Right ventricle myocardium inferior (tissue), 1 donor: Measurements from ENCODE around the gene TEDC2. TPM values are rescaled to one million over a fixed set of nuclear protein-coding genes. Genes with fewer than 3 reads are reported as not detected.

Experiments
- ATAC-seq: fragments of 200-7000 bp; cut with Tn5 transposase; one replicate; pipeline ENCODE4 v1.9.1; 2020; ENCODE audit warnings: mild to moderate bottlenecking, moderate library complexity
- DNase-seq: peaks from one replicate; pipeline ENCODE4 v3.0.0; 2021; ENCODE audit errors: missing footprints
- intact Hi-C: fragments of 100-400 bp; cut with DNase I; formaldehyde crosslinking; loops from one replicate; pipeline ENCODE4 v1.11.0; 2022
- total RNA-seq: library from RNA; stranded (reverse); fragmentation: NEBNext Ultra II Directional; extraction: Animal tissue kit (Norgen Biotek cat#: 25700); gene quantifications from one replicate; pipeline ENCODE4 v1.2.1, GENCODE V29; 2021
- donor health status: DM: no; HTN: yes; CAD: no; lungs with severe emphysema.

TEDC2 gene
- total RNA-seq, 1 donor from 2014 or later = 0.95 TPM

- peak; percentile 32 for DNase-seq
- no peak for ATAC-seq
- intact Hi-C loops = loop anchor here (2.0 to 10.0 kb wide), 5 partner anchors 25 to 235 kb away; partner anchors contain the start of genes ABCA3, CCNF, RNPS1 and TBC1D24
Observed at GRCh38 chr16:2499890-2500429, 40.1 kb downstream of the TEDC2 start.

- ATAC-seq = no peak
- intact Hi-C loops = loop anchor here (2.0 to 10.0 kb wide), 4 partner anchors 26 to 236 kb away; partner anchors contain the start of genes ABCA3, CCNF, RNPS1 and TBC1D24
- peak; percentile 25 for DNase-seq
Observed at GRCh38 chr16:2500430-2500917, 40.6 kb downstream of the TEDC2 start.

GRCh38 chr16:2500918-2501750 lies 41.2 kb downstream of the TEDC2 start:
- peak; percentile 93 for DNase-seq
- intact Hi-C loops = loop anchor here (1.0 to 10.0 kb wide), 5 partner anchors 12 to 236 kb away; partner anchors contain the start of genes ABCA3, ATP6V0C, CCNF and RNPS1
- ATAC-seq = peak; percentile 82

GRCh38 chr16:2501946-2502895 lies 42.3 kb downstream of the TEDC2 start:
- ATAC-seq (no peak), DNase-seq (peak; percentile 46)
- intact Hi-C loops = loop anchor here (1.0 to 10.0 kb wide), 5 partner anchors 11 to 237 kb away; partner anchors contain the start of genes ABCA3, ATP6V0C, CCNF and RNPS1

GRCh38 chr16:2505695-2506094 lies 45.8 kb downstream of the TEDC2 start:
- intact Hi-C loops = loop anchor here (10.0 kb wide), 1 partner anchor 241 kb away; the partner anchor contains the start of gene RNPS1
- DNase-seq (no peak), ATAC-seq (no peak)

- intact Hi-C loops = loop anchor here (10.0 kb wide), 1 partner anchor 242 kb away; the partner anchor contains the start of gene RNPS1
- ATAC-seq = peak; percentile 49
- no peak for DNase-seq
Observed at GRCh38 chr16:2507052-2507659, 47.2 kb downstream of the TEDC2 start.

DNA sequence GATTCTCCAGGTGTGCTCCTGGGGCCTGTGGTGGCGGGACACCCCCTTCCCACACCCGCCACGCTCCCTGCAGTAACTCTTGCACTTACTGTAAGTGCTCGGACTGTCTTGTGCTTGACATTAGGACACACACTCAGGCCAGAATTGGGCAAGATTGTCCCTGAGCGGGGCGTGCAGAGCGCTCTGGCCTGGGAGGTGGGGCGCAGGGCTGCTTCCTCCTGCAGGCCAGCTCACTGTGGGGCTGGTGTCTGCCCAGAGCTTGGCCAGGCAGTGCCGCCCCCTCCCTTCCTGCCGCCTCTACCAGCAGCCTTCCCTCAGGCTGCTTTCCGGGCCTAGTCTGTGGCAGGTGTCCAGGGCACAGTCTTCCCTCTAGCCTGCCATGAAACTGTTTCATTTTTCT lies 47.8 kb downstream of the TEDC2 start:
- DNase-seq (peak; percentile 89), ATAC-seq (peak; percentile 63)
- intact Hi-C loops = loop anchor here (10.0 kb wide), 1 partner anchor 243 kb away; the partner anchor contains the start of gene RNPS1

- intact Hi-C loops = loop anchor here (10.0 kb wide), 1 partner anchor 244 kb away; the partner anchor contains the start of gene RNPS1
- ATAC-seq (no peak), DNase-seq (no peak)
Observed at GRCh38 chr16:2508722-2509400, 49.0 kb downstream of the TEDC2 start.

DNA sequence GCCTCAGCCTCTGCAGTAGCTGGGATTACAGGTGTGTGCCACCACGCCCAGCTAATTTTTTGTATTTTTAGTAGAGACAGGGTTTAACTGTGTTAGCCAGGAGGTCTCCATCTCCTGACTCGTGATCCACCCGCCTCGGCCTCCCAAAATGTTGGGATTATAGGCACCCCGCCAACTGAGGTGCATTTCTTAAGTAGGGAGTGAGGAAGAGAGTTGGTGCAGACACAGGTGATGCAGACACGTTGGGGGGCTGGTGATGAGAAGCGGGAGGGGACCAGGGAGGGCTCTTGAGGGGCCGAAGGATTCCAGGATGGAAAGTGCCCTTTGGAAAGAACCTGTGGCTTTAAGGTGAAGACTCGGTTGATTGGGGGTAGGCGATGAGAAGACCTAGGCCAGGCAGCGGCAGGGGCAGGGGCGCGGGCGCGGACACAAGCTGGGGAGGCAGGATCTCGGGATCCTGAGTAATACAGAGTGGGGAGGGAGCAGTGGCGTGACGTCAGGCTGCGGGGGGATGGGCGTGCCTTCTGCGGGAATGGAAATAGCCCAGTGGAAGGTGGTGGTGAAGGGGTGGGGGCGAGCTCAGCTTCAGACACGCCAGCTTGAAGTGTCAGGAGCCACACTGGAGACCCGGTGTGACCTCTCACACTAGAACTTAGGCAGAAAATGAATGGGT lies 51.4 kb downstream of the TEDC2 start:
- ATAC-seq = no peak
- intact Hi-C loops = loop anchor here (5.0 kb wide), 1 partner anchor 304 kb away; the partner anchor contains the start of gene MLST8
- DNase-seq = peak; percentile 74

DNA sequence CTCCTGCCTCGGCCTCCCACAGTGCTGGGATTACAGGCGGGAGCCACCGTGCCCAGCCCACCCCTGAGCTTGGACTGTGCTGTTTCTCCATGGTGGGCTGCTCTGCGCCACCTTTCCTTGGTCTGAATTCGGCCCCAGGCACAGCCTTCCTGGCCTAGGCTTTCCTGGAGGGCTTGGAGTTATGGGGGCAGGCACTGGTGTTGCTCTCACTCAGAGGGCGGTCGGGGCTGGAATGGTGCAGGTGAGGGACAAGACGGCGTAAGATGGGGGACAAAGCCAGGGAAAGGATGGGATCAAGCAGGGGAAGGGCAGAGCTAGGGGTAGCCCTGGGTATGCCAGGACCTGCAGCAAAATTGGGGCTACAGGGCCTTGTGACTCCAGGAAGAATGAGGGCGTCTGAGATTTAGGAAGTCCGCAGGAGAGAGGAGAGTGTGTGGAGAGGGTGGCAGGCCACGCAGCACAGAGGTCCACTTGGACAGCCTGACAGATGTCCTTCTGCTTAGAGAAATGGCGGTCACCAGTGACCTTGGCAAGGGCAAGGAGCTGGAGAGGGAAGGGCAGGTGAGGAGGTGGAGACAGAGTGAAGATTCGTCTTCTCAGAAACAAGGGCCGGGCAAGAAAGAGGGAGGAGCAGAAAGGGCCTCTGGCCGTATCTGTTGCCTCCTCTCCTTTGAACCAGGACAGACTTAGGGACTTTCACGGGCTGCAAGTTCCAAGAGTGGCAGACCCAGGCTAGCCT lies 52.3 kb downstream of the TEDC2 start:
- ATAC-seq (no peak), DNase-seq (peak; percentile 42)
- intact Hi-C loops = loop anchor here (5.0 kb wide), 1 partner anchor 305 kb away; the partner anchor contains the start of gene MLST8

DNA sequence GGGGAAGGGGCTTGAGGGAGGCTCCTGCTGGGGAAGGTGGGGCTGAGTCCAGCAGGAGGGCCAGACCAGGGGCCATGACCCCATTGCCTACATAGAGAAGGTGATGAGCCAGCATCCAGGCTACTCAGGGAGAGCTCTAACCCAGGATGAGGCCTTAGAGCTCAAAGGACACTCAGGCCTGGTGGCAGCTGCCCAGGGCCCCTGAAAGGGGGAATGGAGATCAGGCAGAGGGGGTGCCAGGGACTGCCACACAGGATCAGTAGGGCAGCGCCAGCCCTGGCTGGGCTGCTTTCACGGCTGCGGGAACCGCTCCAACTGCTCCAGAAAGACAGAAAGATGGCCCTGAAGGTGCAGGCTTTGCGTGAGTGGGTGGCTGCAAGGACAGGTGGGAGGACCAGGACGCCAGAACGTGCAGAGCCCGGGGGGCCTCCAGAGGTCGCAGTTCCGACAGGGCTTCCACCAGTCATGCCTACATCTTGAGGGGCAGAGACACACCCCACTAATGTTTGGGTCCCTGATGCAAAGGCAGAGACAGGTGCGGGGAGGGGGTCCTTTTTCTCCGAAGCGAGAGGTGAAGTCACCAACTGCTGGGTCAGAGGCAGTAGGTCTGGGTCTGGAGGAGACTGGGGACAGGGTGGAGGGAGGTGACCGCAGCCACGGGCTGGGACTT lies 53.0 kb downstream of the TEDC2 start:
- ATAC-seq (no peak), DNase-seq (peak; percentile 67)
- intact Hi-C loops = loop anchor here (1.0 to 5.0 kb wide), 2 partner anchors 12 to 306 kb away; partner anchors contain the start of gene MLST8

DNA sequence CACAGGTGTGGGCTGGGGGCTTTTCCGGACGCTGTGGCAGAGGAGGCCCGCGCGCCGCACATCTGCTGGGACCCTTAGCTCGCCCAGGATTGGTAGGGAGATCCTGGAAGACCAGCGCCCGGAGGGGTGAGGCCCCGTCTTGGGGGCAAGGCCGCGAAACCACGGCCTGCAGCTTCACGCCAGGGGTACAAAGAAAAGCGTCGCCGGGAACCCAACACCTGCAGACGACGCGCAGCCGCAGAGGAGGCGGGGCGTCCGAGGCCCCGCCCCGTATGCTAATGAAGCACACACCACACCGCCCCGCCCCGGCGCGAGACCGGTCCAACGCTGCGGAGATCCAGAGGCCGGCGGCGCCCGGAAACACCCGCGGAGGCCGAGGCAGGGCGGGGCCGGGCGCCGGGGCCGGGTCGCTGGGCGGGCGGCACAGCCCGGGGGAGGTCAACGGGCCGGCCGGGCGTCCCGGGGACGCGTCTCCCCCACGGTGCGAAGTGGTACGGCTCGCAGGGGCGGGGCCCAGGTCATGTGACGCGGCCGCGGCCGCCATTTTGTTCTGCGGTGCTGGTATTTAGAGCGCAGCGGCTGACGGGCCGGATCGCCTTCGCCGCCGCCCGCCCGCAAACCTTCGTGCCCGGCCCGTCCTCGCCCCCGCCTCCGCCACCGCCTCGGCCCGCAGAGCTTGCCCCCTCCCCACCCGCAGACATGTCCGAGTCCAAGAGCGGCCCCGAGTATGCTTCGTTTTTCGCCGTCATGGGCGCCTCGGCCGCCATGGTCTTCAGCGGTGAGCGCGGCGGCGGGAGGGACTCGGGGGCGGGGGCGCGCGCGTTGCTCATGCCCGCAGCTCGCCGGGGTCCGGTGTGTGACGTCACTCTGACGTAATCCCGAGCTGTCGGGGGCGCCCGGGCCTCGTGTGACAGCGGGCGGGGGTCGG lies 53.8 kb downstream of the TEDC2 start, which contains the start of gene ATP6V0C:
Gene ATP6V0C, plus strand, starts transcription at position 548 of the 928 bp plus-strand sequence. Its CDS starts 152 bp downstream, at position 700.
- DNase-seq (peak; percentile 97), ATAC-seq (peak; percentile 87)
- intact Hi-C loops = loop anchor here (1.0 to 5.0 kb wide), 2 partner anchors 12 to 306 kb away; partner anchors contain the start of gene MLST8
